H9 (cell line): ENCODE results near the gene NFE2L2. TPM values are rescaled to one million over a fixed set of nuclear protein-coding genes. Genes with fewer than 3 reads are reported as not detected.
"Not testable (repeated sequence)": the region's sequence is repeated elsewhere in the genome, so short reads cannot be mapped to it uniquely, and the experiment has no call there.

Experiments
- DNase-seq: peaks from one replicate; pipeline ENCODE4 v3.0.0-alpha.2; 2017
- H2AFZ ChIP-seq: one replicate; pipeline ENCODE4 v1.6.1; 2013; ENCODE audit warnings: mild to moderate bottlenecking, low read length, control low read depth, moderate library complexity
- H2AK5ac ChIP-seq: 2 replicates; pipeline ENCODE4 v1.6.1; 2013; ENCODE audit warnings: low read length, control low read depth, mixed read lengths; ENCODE audit not compliant: insufficient read length
- H2BK120ac ChIP-seq: one replicate; pipeline ENCODE4 v1.6.1; 2013; ENCODE audit warnings: low read depth, mild to moderate bottlenecking, low read length, control low read depth, inconsistent platforms; ENCODE audit not compliant: poor library complexity, severe bottlenecking
- H2BK12ac ChIP-seq: 2 replicates; pipeline ENCODE4 v1.6.1; 2013; ENCODE audit warnings: low read length, control low read depth, mixed read lengths, low read depth; ENCODE audit not compliant: insufficient read length
- H2BK15ac ChIP-seq: 2 replicates; pipeline ENCODE4 v1.6.1; 2013; ENCODE audit warnings: low read depth, low read length, control low read depth
- H2BK20ac ChIP-seq: one replicate; pipeline ENCODE4 v1.6.1; 2013; ENCODE audit warnings: low read depth, mild to moderate bottlenecking, low read length, control low read depth, inconsistent platforms; ENCODE audit not compliant: poor library complexity, severe bottlenecking
- H2BK5ac ChIP-seq: 2 replicates; pipeline ENCODE4 v1.6.1; 2013; ENCODE audit warnings: low read length, control low read depth, mixed read lengths; ENCODE audit not compliant: insufficient read length
- H3K14ac ChIP-seq: 2 replicates; pipeline ENCODE4 v1.6.1; 2013; ENCODE audit warnings: low read length, control low read depth; ENCODE audit not compliant: insufficient read depth
- H3K18ac ChIP-seq: 2 replicates; pipeline ENCODE4 v1.6.1; 2013; ENCODE audit warnings: low read depth, mild to moderate bottlenecking, mixed read lengths, low read length, control low read depth; ENCODE audit not compliant: insufficient read length
- H3K23ac ChIP-seq: 2 replicates; pipeline ENCODE4 v1.6.1; 2013; ENCODE audit warnings: low read length, control low read depth, mixed read lengths, low read depth; ENCODE audit not compliant: insufficient read length
- H3K23me2 ChIP-seq: 2 replicates; pipeline ENCODE4 v1.6.1; 2013; ENCODE audit warnings: low read depth, mild to moderate bottlenecking, mixed read lengths, low read length, control low read depth; ENCODE audit not compliant: insufficient read length, poor library complexity, severe bottlenecking
- H3K27ac ChIP-seq: 2 replicates; pipeline ENCODE4 v1.5.1; 2013; ENCODE audit warnings: low read length, control low read depth, mixed read lengths, low read depth; ENCODE audit not compliant: insufficient read length
- H3K27me3 ChIP-seq: 2 replicates; pipeline ENCODE4 v1.6.1; 2013; ENCODE audit warnings: low read length, control low read depth, inconsistent platforms; ENCODE audit not compliant: insufficient read depth
- H3K4ac ChIP-seq: 2 replicates; pipeline ENCODE4 v1.6.1; 2013; ENCODE audit warnings: low read depth, mild to moderate bottlenecking, control low read depth, inconsistent platforms, low read length, moderate library complexity
- H3K4me1 ChIP-seq: 2 replicates; pipeline ENCODE4 v1.6.1; 2013; ENCODE audit warnings: low read length, control low read depth, inconsistent platforms; ENCODE audit not compliant: insufficient read depth
- H3K4me2 ChIP-seq: 2 replicates; pipeline ENCODE4 v1.6.1; 2013; ENCODE audit warnings: low read length, control low read depth, mixed read lengths; ENCODE audit not compliant: insufficient read length, insufficient read depth
- H3K56ac ChIP-seq: 2 replicates; pipeline ENCODE4 v1.6.1; 2013; ENCODE audit warnings: low read depth, mild to moderate bottlenecking, mixed read lengths, low read length, control low read depth; ENCODE audit not compliant: insufficient read length
- H3K79me1 ChIP-seq: 2 replicates; pipeline ENCODE4 v1.6.1; 2013; ENCODE audit warnings: low read depth, mild to moderate bottlenecking, moderate library complexity, low read length, control low read depth, inconsistent platforms; ENCODE audit not compliant: insufficient read depth, poor library complexity, severe bottlenecking
- H3K79me2 ChIP-seq: 2 replicates; pipeline ENCODE4 v1.6.1; 2013; ENCODE audit warnings: low read length, control low read depth, inconsistent platforms; ENCODE audit not compliant: insufficient read depth
- H3K9ac ChIP-seq: 2 replicates; pipeline ENCODE4 v1.6.1; 2013; ENCODE audit warnings: low read length, control low read depth, mixed read lengths; ENCODE audit not compliant: insufficient read length; ENCODE audit errors: extremely low read depth
- H3K9me3 ChIP-seq: one replicate; pipeline ENCODE4 v1.6.1; 2013; ENCODE audit warnings: low read depth, low read length, inconsistent platforms; ENCODE audit not compliant: control insufficient read depth
- H3T11ph ChIP-seq: one replicate; pipeline ENCODE4 v1.6.1; 2013; ENCODE audit warnings: mild to moderate bottlenecking, low read length, control low read depth, inconsistent platforms
- H4K20me1 ChIP-seq: one replicate; pipeline ENCODE4 v1.6.1; 2013; ENCODE audit not compliant: control insufficient read depth, insufficient read length, insufficient read depth
- H4K5ac ChIP-seq: 2 replicates; pipeline ENCODE4 v1.6.1; 2013; ENCODE audit warnings: low read depth, mild to moderate bottlenecking, mixed read lengths, low read length, control low read depth; ENCODE audit not compliant: insufficient read length
- H4K8ac ChIP-seq: replicated peaks from 2 replicates; pipeline ENCODE4 v1.6.1; 2013; ENCODE audit warnings: low read length, control low read depth, mixed read lengths, low read depth; ENCODE audit not compliant: insufficient read length
- H4K91ac ChIP-seq: 2 replicates; pipeline ENCODE4 v1.6.1; 2013; ENCODE audit warnings: low read depth, mild to moderate bottlenecking, moderate library complexity, mixed read lengths, low read length, control low read depth; ENCODE audit not compliant: insufficient read length
- H3K27ac Mint-ChIP-seq, 3 experiments: 2 replicates in 2 of 3; 3 replicates in 1 of 3; pipeline ENCODE4 v1.8.0; 2020 to 2021; ENCODE audit warnings: mixed read lengths in 3 of 3, mild to moderate bottlenecking in 1 of 3, moderate library complexity in 1 of 3
- H3K27me3 Mint-ChIP-seq: 2 replicates; pipeline ENCODE4 v1.8.0; 2021; ENCODE audit warnings: low read depth, mild to moderate bottlenecking, moderate library complexity, mixed read lengths
- H3K36me3 Mint-ChIP-seq, 3 experiments: 2 replicates in 2 of 3; 3 replicates in 1 of 3; pipeline ENCODE4 v1.8.0; 2020 to 2021; ENCODE audit warnings: low read depth in 3 of 3, mixed read lengths in 3 of 3; ENCODE audit not compliant: insufficient read depth in 1 of 3
- H3K4me1 Mint-ChIP-seq, 2 experiments: 2 replicates each; pipeline ENCODE4 v1.8.0; 2020; ENCODE audit warnings: mixed read lengths in 2 of 2
- H3K4me3 Mint-ChIP-seq, 2 experiments: 2 replicates in 1 of 2; 3 replicates in 1 of 2; pipeline ENCODE4 v1.8.0; 2020 to 2021; ENCODE audit warnings: mild to moderate bottlenecking in 2 of 2, mixed read lengths in 2 of 2, moderate library complexity in 1 of 2
- H3K9me3 Mint-ChIP-seq, 2 experiments: 2 replicates in 1 of 2; 3 replicates in 1 of 2; pipeline ENCODE4 v1.8.0; 2020; ENCODE audit warnings: mild to moderate bottlenecking in 2 of 2, mixed read lengths in 2 of 2, moderate library complexity in 1 of 2
- CTCF ChIP-seq: fragments of 200-600 bp; sonication (generic); conservative IDR thresholded peaks from 3 replicates; pipeline ENCODE4 v1.8.0; 2021; ENCODE audit warnings: antibody characterized with exemption, mild to moderate bottlenecking
- WGBS: extraction: QIAGEN DNeasy Blood & Tissue Kit; methylation state at CpG from one replicate; pipeline ENCODE4 v1.1.7; 2013; ENCODE audit warnings: missing lambda C conversion rate, low lambda C conversion rate, mixed read lengths; ENCODE audit not compliant: insufficient read length; ENCODE audit errors: extremely low coverage; 5-methylcytosine and 5-hydroxymethylcytosine counted together
- total RNA-seq: library from RNA; stranded (reverse); gene quantifications from 2 replicates; pipeline ENCODE4 v1.2.1, GENCODE V29; 2021

NFE2L2 gene
- total RNA-seq, 1 experiment from 2014 or later = 42.5 TPM

DNA sequence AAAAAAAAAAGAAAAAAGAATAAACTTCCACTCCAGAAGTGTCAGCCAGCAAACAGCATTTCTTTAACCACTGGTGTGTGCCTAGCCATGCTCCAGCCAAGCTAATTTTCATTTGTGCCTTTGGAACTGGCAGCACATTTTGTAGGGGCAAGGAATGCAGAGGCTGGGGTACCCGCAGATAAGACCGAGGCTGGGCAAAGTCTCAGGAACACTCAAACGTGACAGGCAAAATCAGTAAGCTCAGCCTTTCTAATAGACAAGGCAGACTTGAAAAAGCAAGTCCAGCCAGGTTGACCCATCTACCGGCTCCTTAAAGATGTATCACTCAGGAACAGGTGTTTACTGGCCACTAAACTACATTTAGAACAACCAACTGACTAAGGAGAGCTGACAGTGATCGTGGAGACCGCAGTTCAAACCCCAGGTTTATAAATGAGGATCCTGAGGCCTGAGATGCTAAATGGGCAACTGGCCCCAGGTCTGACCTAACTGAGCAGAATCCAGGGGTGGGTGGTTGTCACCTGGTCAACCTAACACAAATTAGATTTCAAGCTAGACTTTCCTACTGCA, 16.7 kb downstream of the NFE2L2 start:
- Histone ChIP-seq H3T11ph (no peak overlapping the region), H3K79me2 (peaks cover 39% of the 10 kb centered on the region), H2BK12ac (no peak overlapping the region), H4K5ac (no peak overlapping the region), H3K23ac (no peak overlapping the region), H4K8ac (no peak overlapping the region), H2AK5ac (no peak overlapping the region), H2AFZ (no peak overlapping the region), H3K56ac (no peak overlapping the region), H3K4me1 (peaks cover 5% of the 10 kb centered on the region; the same call in 1 of the 2 replicates), H2BK120ac (no peak overlapping the region), H3K79me1 (peaks cover 8% of the 10 kb centered on the region), H3K27me3 (no peaks in the 10 kb centered on the region), H4K20me1 (peaks cover 2% of the 10 kb centered on the region), H3K27ac (no peak overlapping the region), H3K4me2 (no peak overlapping the region), H2BK15ac (no peak overlapping the region), H3K9ac (no peak overlapping the region), H3K4ac (no peak overlapping the region), H3K14ac (no peak overlapping the region), H3K18ac (no peak overlapping the region), H3K23me2 (no peaks in the 10 kb centered on the region), H4K91ac (no peak overlapping the region), H2BK20ac (no peak overlapping the region), H2BK5ac (no peak overlapping the region), H3K9me3 (no peaks in the 10 kb centered on the region)
- Mint-ChIP-seq H3K4me3 (no peak overlapping the region), H3K9me3 (no peaks in the 10 kb centered on the region), H3K4me1 (peaks cover 40 to 48% of the 10 kb centered on the region in 2 experiments), H3K36me3 (peaks cover 2 to 4% (median 3%) of the 10 kb centered on the region in 3 experiments), H3K27me3 (no peaks in the 10 kb centered on the region), H3K27ac (peak overlapping the region in 1 of 3 experiments; percentile 70; a peak in 2 of 7 replicates)
- TF ChIP-seq CTCF = no peak
- no peak for DNase-seq
- WGBS = no CpG with 5 or more reads among the region's 6 CpGs

DNA sequence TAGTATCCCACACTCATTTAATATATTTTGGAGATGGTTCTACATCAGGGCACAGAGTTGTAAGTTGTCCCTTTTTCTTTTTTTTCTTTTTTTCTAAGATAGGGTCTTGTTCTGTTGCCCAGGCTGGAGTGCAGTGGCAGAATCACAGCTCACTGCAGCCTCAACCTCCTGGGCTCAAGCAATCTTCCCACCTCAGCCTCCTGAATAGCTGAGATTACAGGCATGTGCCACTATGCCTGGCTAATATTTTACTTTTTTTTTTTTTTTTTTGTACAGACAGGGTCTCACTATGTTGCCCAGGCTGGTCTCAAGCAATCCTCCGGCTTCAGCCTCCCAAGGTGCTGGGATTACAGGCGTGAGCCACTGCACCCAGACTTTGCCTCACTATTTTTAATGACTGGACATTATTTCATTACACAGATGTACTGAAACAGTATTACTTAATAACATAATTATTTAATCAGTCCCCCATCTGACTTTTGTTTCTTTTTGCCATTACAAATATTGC, 17.9 kb downstream of the NFE2L2 start:
- H2BK15ac ChIP-seq, H3K27ac ChIP-seq, H3K14ac ChIP-seq, H4K5ac ChIP-seq, H3K27me3 ChIP-seq, DNase-seq, H3K79me1 ChIP-seq, H3K18ac ChIP-seq, H4K20me1 ChIP-seq, H2BK20ac ChIP-seq, H2BK5ac ChIP-seq, H3K4ac ChIP-seq, H3K27me3 Mint-ChIP-seq, H3K4me3 Mint-ChIP-seq, H3K23ac ChIP-seq, H2AFZ ChIP-seq, H3K9me3 ChIP-seq, H2BK12ac ChIP-seq, H2BK120ac ChIP-seq, H3K23me2 ChIP-seq, H3K9ac ChIP-seq, H4K8ac ChIP-seq, H3T11ph ChIP-seq, H2AK5ac ChIP-seq, H3K36me3 Mint-ChIP-seq, H3K56ac ChIP-seq, H3K9me3 Mint-ChIP-seq, H3K4me2 ChIP-seq, H4K91ac ChIP-seq, H3K4me1 ChIP-seq: not testable (repeated sequence)
- Mint-ChIP-seq H3K4me1 (peaks cover 47 to 54% of the 10 kb centered on the region in 2 experiments), H3K27ac (peak overlapping the region in 1 of 3 experiments; percentile 61; a peak in 2 of 7 replicates)
- WGBS = no CpG with 5 or more reads among the region's 2 CpGs
- peaks cover 33% of the 10 kb centered on the region for H3K79me2 ChIP-seq
